ENCODE data around the gene CPTP. TPM values are rescaled to one million over a fixed set of nuclear protein-coding genes. Genes with fewer than 3 reads are reported as not detected.

The CPTP gene
- total RNA-seq, 1 donor from 2014 or later: 20.4 TPM

- DNase-seq (ENCODE audit: low read depth): no peak
Measured at GRCh38 chr1:1349256-1350012, 24.8 kb downstream of the CPTP start, which contains the start of gene DVL1. Gene DVL1 (minus strand): TSS chr1:1349418. CDS start chr1:1349065, 353 bp downstream.

- DNase-seq (ENCODE audit: low read depth): no peak
Measured at GRCh38 chr1:1351511-1352427, 27.2 kb downstream of the CPTP start.

- DNase-seq (ENCODE audit: low read depth): no peak
Measured at GRCh38 chr1:1352786-1353388, 28.3 kb downstream of the CPTP start.

GRCh38 chr1:1353389-1354151, 29.0 kb downstream of the CPTP start:
- DNase-seq (ENCODE audit: low read depth): no peak

GRCh38 chr1:1354271-1355247, 30.0 kb downstream of the CPTP start:
- no peak for DNase-seq (ENCODE audit: low read depth)

GRCh38 chr1:1355416-1355815, 30.8 kb downstream of the CPTP start:
- DNase-seq (ENCODE audit: low read depth): no peak

- DNase-seq (ENCODE audit: low read depth): no peak
Measured at GRCh38 chr1:1356166-1356795, 31.7 kb downstream of the CPTP start.

- DNase-seq (ENCODE audit: low read depth): no peak
Measured at GRCh38 chr1:1356796-1357401, 32.3 kb downstream of the CPTP start.

- no peak for DNase-seq (ENCODE audit: low read depth)
Measured at GRCh38 chr1:1357871-1358432, 33.4 kb downstream of the CPTP start.

GRCh38 chr1:1358433-1359271, 34.0 kb downstream of the CPTP start, which contains the start of gene MXRA8:
Gene MXRA8 (minus strand): TSS chr1:1358555. CDS start chr1:1358504, 51 bp downstream.
- DNase-seq (ENCODE audit: low read depth): no peak

- peak; percentile 41 for DNase-seq (ENCODE audit: low read depth)
Measured at GRCh38 chr1:1359308-1359663, 34.7 kb downstream of the CPTP start.

- DNase-seq (ENCODE audit: low read depth): no peak
Measured at GRCh38 chr1:1359664-1360468, 35.3 kb downstream of the CPTP start.

- peak; percentile 87 for DNase-seq (ENCODE audit: low read depth)
Measured at GRCh38 chr1:1360506-1361169, 36.0 kb downstream of the CPTP start.

GRCh38 chr1:1361233-1361981, 36.8 kb downstream of the CPTP start:
- no peak for DNase-seq (ENCODE audit: low read depth)

- peak; percentile 23 for DNase-seq (ENCODE audit: low read depth)
Measured at GRCh38 chr1:1361982-1362423, 37.4 kb downstream of the CPTP start.

GRCh38 chr1:1364266-1364665, 39.7 kb downstream of the CPTP start:
- DNase-seq (ENCODE audit: low read depth): no peak
